Ovary (tissue), 9 donors: ENCODE results near the gene GALK2. TPM values are rescaled to one million over a fixed set of nuclear protein-coding genes. Genes with fewer than 3 reads are reported as not detected.

Experiments used
- DNase-seq, 5 donors: peaks; one replicate each; pipeline ENCODE4 v3.0.0-alpha.2; 2019 to 2020
- H3K27ac ChIP-seq, 2 donors: fragments of 200-600 bp; one replicate each; pipeline versions ENCODE4 v1.5.1 to v1.8.0; 2019 to 2022
- H3K27me3 ChIP-seq: fragments of 200-600 bp; one replicate; pipeline ENCODE4 v1.8.0; 2022
- H3K36me3 ChIP-seq: fragments of 200-600 bp; sonication (generic); one replicate; pipeline ENCODE4 v1.5.1; 2019
- H3K4me1 ChIP-seq: one replicate; pipeline ENCODE4 v1.8.1; 2013; ENCODE audit warnings: mild to moderate bottlenecking, moderate library complexity; ENCODE audit not compliant: insufficient read depth
- H3K4me3 ChIP-seq: fragments of 200-600 bp; sonication (generic); one replicate; pipeline ENCODE4 v1.5.1; 2017
- H3K9me3 ChIP-seq, 2 donors: fragments of 200-600 bp in 1 of 2; sonication (generic) in 1 of 2; one replicate each; pipeline versions ENCODE4 v1.5.1 to v1.8.1; 2013 to 2019; ENCODE audit warnings: mild to moderate bottlenecking in 1 of 2, moderate library complexity in 1 of 2
- CTCF ChIP-seq, 3 donors: fragments of 450-650 bp in 2 of 3; fragments of 200-600 bp in 1 of 3; IDR thresholded peaks; one replicate each; pipeline versions ENCODE4 v1.5.1 to v1.8.0; 2016 to 2022; ENCODE audit warnings: antibody characterized with exemption in 3 of 3, mild to moderate bottlenecking in 1 of 3
- EP300 ChIP-seq: sonication (generic); formaldehyde crosslinking; IDR thresholded peaks from one replicate; pipeline ENCODE4 v1.6.1; 2017; ENCODE audit warnings: antibody characterized with exemption
- POLR2A ChIP-seq: fragments of 450-650 bp; IDR thresholded peaks from one replicate; pipeline ENCODE4 v1.6.1; 2017; ENCODE audit warnings: antibody characterized with exemption, mild to moderate bottlenecking, moderate library complexity
- WGBS, 3 donors: extraction: QIAGEN DNeasy Blood & Tissue Kit in 1 of 3; methylation state at CpG; one replicate each; pipeline versions ENCODE4 v1.1.5 to v1.1.7; 2013 to 2017; 5-methylcytosine and 5-hydroxymethylcytosine counted together
- intact Hi-C, 4 donors: fragments of 100-400 bp; cut with DNase I; formaldehyde crosslinking; loops; one replicate each; pipeline versions ENCODE4 v1.11.0 to v1.15.1; 2022 to 2023
- polyA plus RNA-seq, 2 donors: library from polyadenylated mRNA; stranded (reverse); fragments of 200-250 nt in 1 of 2; fragments of 350-450 nt in 1 of 2; fragmentation: Illumina TruSeq in 1 of 2; extraction: RNeasy Lipid Tissue Mini Kit (QIAGEN cat#74804) in 1 of 2; gene quantifications; one replicate each; pipeline ENCODE4 v1.2.3, GENCODE V29; 2013 to 2014
- total RNA-seq, 7 donors: library from RNA; depleted of rRNA in 2 of 7; stranded (reverse); fragments of >200 nt in 2 of 7; fragmentation: NEBNext Ultra II Directional in 3 of 7; extraction: Animal tissue kit (Norgen Biotek cat#: 25700) in 3 of 7; gene quantifications; one replicate each; pipeline versions ENCODE4 v1.1.0 to v1.2.4, GENCODE V29; 2016 to 2023
- donor health status: DM: no; HTN: no; CAD: no; lungs with moderate emphysema.
- donor health status: DM: no; HTN: no; CAD: no.
- donor health status: Bipolar disorder and iron deficiency.
- donor health status: DM: yes; HTN: yes; CAD: no.
- donor health status: DM: no; HTN: no; CAD: no.
- donor health status: DM: yes; HTN: yes; CAD: no.

The GALK2 gene
- total and polyA plus RNA-seq, 9 donors = 14.4 to 49.2 (median 37.9) TPM

GRCh38 chr15:49314716-49315115 lies 144.7 kb downstream of the GALK2 start:
- Histone ChIP-seq H3K27ac (no peak overlapping the region), H3K36me3 (no peaks in the 10 kb centered on the region), H3K4me3 (no peak overlapping the region), H3K27me3 (no peaks in the 10 kb centered on the region), H3K4me1 (peaks cover 7% of the 10 kb centered on the region), H3K9me3 (no peaks in the 10 kb centered on the region)
- DNase-seq = no peak
- WGBS, 3 donors = 23 to 38% (median 34%) methylated on average over 1 of the region's 1 CpG
- TF ChIP-seq CTCF (IDR thresholded peaks at IDR 0.05) (no peak), POLR2A (no peak), EP300 (no peak)
- intact Hi-C loops = no loop called here

GRCh38 chr15:49315391-49315823 lies 145.4 kb downstream of the GALK2 start:
- Histone ChIP-seq H3K9me3 (no peaks in the 10 kb centered on the region), H3K36me3 (no peaks in the 10 kb centered on the region)
- 48 to 61% (median 50%) methylated on average over 2 of the region's 2 CpGs for whole genome bisulfite sequencing, 3 donors

GRCh38 chr15:49320351-49320750 lies 150.3 kb downstream of the GALK2 start:
- intact Hi-C loops = no loop called here
- Histone ChIP-seq H3K4me3 (no peak overlapping the region), H3K36me3 (no peaks in the 10 kb centered on the region), H3K27me3 (no peaks in the 10 kb centered on the region), H3K4me1 (no peaks in the 10 kb centered on the region), H3K9me3 (no peaks in the 10 kb centered on the region), H3K27ac (no peak overlapping the region)
- TF ChIP-seq CTCF (IDR thresholded peaks at IDR 0.05) (no peak), EP300 (no peak)
- no peak for DNase-seq
- WGBS, 3 donors = 56 to 67% (median 58%) methylated on average over 1 of the region's 1 CpG

More at GRCh38 chr15:49315391-49315823, 145.4 kb downstream of the GALK2 start:
- intact Hi-C loops = no loop called here
- H3K27ac ChIP-seq = no peak overlapping the region
- H3K4me1 ChIP-seq = peaks cover 7% of the 10 kb centered on the region
- no peak for TF ChIP-seq EP300
- no peak for TF ChIP-seq POLR2A
- DNase-seq = no peak
- H3K27me3 ChIP-seq = no peaks in the 10 kb centered on the region
- H3K4me3 ChIP-seq = no peak overlapping the region

GRCh38 chr15:49323207-49323606 lies 153.2 kb downstream of the GALK2 start:
- H3K27me3 ChIP-seq = no peaks in the 10 kb centered on the region
- intact Hi-C loops = no loop called here
- 83 to 88% (median 85%) methylated on average over 1 of the region's 1 CpG for WGBS, 3 donors

More at GRCh38 chr15:49323207-49323606, 153.2 kb downstream of the GALK2 start:
- no peak for TF ChIP-seq EP300
- TF ChIP-seq POLR2A = no peak
- no peak for TF ChIP-seq CTCF (IDR thresholded peaks at IDR 0.05)
- H3K27ac ChIP-seq = no peak overlapping the region
- DNase-seq = no peak
- no peaks in the 10 kb centered on the region for H3K9me3 ChIP-seq
- no peaks in the 10 kb centered on the region for H3K4me1 ChIP-seq
- no peaks in the 10 kb centered on the region for H3K36me3 ChIP-seq
- no peak overlapping the region for H3K4me3 ChIP-seq
